CD14-positive monocyte (primary cell): Measurements from ENCODE around the gene FTH1. TPM values are rescaled to one million over a fixed set of nuclear protein-coding genes. Genes with fewer than 3 reads are reported as not detected.
A peak's percentile ranks its signal among the peaks of the same experiment; 100 is the strongest.

Source experiments
- DNase-seq, 3 donors: peaks; one replicate each; pipeline ENCODE4 v3.0.0-alpha.2; 2011 to 2022
- H2AFZ ChIP-seq: 2 replicates; pipeline ENCODE4 v1.6.0; 2012; ENCODE audit warnings: mild to moderate bottlenecking, low read depth, low read length, inconsistent platforms; ENCODE audit not compliant: insufficient read depth, poor library complexity, severe bottlenecking
- H3K27ac ChIP-seq, 2 donors: 1 replicate in 1 of 2; 2 replicates in 1 of 2; pipeline ENCODE4 v1.5.1; 2012 to 2013; ENCODE audit warnings: low read length in 2 of 2, control low read depth in 1 of 2, inconsistent platforms in 1 of 2, low read depth in 1 of 2, mild to moderate bottlenecking in 1 of 2
- H3K27me3 ChIP-seq, 2 donors: one replicate each; pipeline versions ENCODE4 v1.6.0 to v1.6.1; 2011 to 2013; ENCODE audit warnings: low read length in 2 of 2; ENCODE audit not compliant: control insufficient read depth in 2 of 2, insufficient read depth in 2 of 2
- H3K36me3 ChIP-seq, 2 donors: replicated peaks in 1 of 2; 1 replicate in 1 of 2; 2 replicates in 1 of 2; pipeline versions ENCODE4 v1.5.1 to v1.6.1; 2012 to 2013; ENCODE audit warnings: low read length in 2 of 2, control low read depth in 1 of 2, inconsistent platforms in 1 of 2, mild to moderate bottlenecking in 1 of 2; ENCODE audit not compliant: insufficient read depth in 2 of 2, control insufficient read depth in 1 of 2
- H3K4me1 ChIP-seq, 2 donors: 1 replicate in 1 of 2; 2 replicates in 1 of 2; pipeline versions ENCODE4 v1.5.1 to v1.6.1; 2012 to 2013; ENCODE audit warnings: low read length in 2 of 2, control low read depth in 1 of 2, inconsistent platforms in 1 of 2, mild to moderate bottlenecking in 1 of 2, moderate library complexity in 1 of 2; ENCODE audit not compliant: insufficient read depth in 2 of 2, control insufficient read depth in 1 of 2
- H3K4me2 ChIP-seq: replicated peaks from 2 replicates; pipeline ENCODE3; 2012; ENCODE audit warnings: low read length, moderate library complexity, mild to moderate bottlenecking; ENCODE audit not compliant: poor library complexity, severe bottlenecking; ENCODE audit errors: extremely low read depth
- H3K4me3 ChIP-seq, 3 experiments: fragments of 200-600 bp in 1 of 3; sonication (generic) in 1 of 3; replicated peaks in 1 of 3; 1 replicate in 2 of 3; 2 replicates in 1 of 3; pipeline ENCODE4 v1.5.1; 2011 to 2013; ENCODE audit warnings: low read length in 3 of 3, mild to moderate bottlenecking in 3 of 3, control low read depth in 2 of 3, low read depth in 2 of 3, inconsistent platforms in 1 of 3, moderate library complexity in 1 of 3
- H3K79me2 ChIP-seq: 2 replicates; pipeline ENCODE4 v1.6.0; 2012; ENCODE audit warnings: mild to moderate bottlenecking, control low read depth, inconsistent platforms, low read length, moderate library complexity; ENCODE audit not compliant: insufficient read depth
- H3K9ac ChIP-seq: 2 replicates; pipeline ENCODE4 v1.6.0; 2017; ENCODE audit warnings: low read length, mild to moderate bottlenecking; ENCODE audit not compliant: insufficient read depth, poor library complexity, severe bottlenecking
- H3K9me3 ChIP-seq, 2 donors: replicated peaks in 1 of 2; 1 replicate in 1 of 2; 2 replicates in 1 of 2; pipeline versions ENCODE4 v1.5.1 to v1.6.1; 2012 to 2013; ENCODE audit warnings: low read length in 2 of 2, control low read depth in 1 of 2; ENCODE audit not compliant: control insufficient read depth in 1 of 2, insufficient read depth in 1 of 2
- H4K20me1 ChIP-seq: 2 replicates; pipeline ENCODE4 v1.6.0; 2012; ENCODE audit warnings: mild to moderate bottlenecking, low read length, control low read depth, moderate library complexity; ENCODE audit not compliant: insufficient read depth
- H3K27ac Mint-ChIP-seq, 7 donors: one replicate each; pipeline ENCODE4 v1.8.0; 2020; ENCODE audit warnings: mild to moderate bottlenecking in 7 of 7, mixed read lengths in 7 of 7, moderate library complexity in 6 of 7, inconsistent platforms in 2 of 7
- H3K27me3 Mint-ChIP-seq, 3 donors: one replicate each; pipeline ENCODE4 v1.8.0; 2021 to 2022; ENCODE audit warnings: low read depth in 3 of 3, mild to moderate bottlenecking in 3 of 3, mixed read lengths in 3 of 3, moderate library complexity in 3 of 3, inconsistent platforms in 1 of 3
- H3K36me3 Mint-ChIP-seq, 2 donors: one replicate each; pipeline ENCODE4 v1.8.0; 2020; ENCODE audit warnings: mixed read lengths in 2 of 2, inconsistent platforms in 1 of 2, mild to moderate bottlenecking in 1 of 2
- H3K4me1 Mint-ChIP-seq: one replicate; pipeline ENCODE4 v1.8.0; 2020; ENCODE audit warnings: mild to moderate bottlenecking, mixed read lengths
- H3K4me3 Mint-ChIP-seq, 2 donors: one replicate each; pipeline ENCODE4 v1.8.0; 2020; ENCODE audit warnings: mild to moderate bottlenecking in 2 of 2, mixed read lengths in 2 of 2, moderate library complexity in 1 of 2
- H3K9me3 Mint-ChIP-seq, 7 donors: one replicate each; pipeline ENCODE4 v1.8.0; 2020 to 2022; ENCODE audit warnings: mixed read lengths in 7 of 7, mild to moderate bottlenecking in 6 of 7, moderate library complexity in 6 of 7, inconsistent platforms in 2 of 7
- WGBS: methylation state at CpG from one replicate; pipeline ENCODE4 v1.1.5; 2013; ENCODE audit warnings: missing lambda C conversion rate; ENCODE audit not compliant: insufficient coverage; 5-methylcytosine and 5-hydroxymethylcytosine counted together
- intact Hi-C, 2 donors: fragments of 100-400 bp; cut with micrococcal nuclease; formaldehyde crosslinking; loops; one replicate each; pipeline versions ENCODE4 v1.15.0 to v1.15.1; 2023
- polyA plus RNA-seq, 3 donors: library from polyadenylated mRNA; depleted of rRNA in 1 of 3; unstranded in 2 of 3; stranded (reverse) in 1 of 3; fragments of 300-500 nt in 2 of 3; fragments of >200 nt in 1 of 3; fragmentation: Illumina TruSeq in 2 of 3; gene quantifications; 1 replicate in 2 of 3; 2 replicates in 1 of 3; pipeline ENCODE4 v1.2.3, GENCODE V29; 2012 to 2021
- TF ChIP-seq, protein P1 (sequence below): fragments of 200-600 bp; IDR thresholded peaks from one replicate; pipeline ENCODE4 v1.8.0; 2022; ENCODE audit warnings: antibody characterized with exemption, mild to moderate bottlenecking

FTH1 gene
- polyA plus RNA-seq, 3 donors = 8,968 to 15,394 (median 11,239) TPM

- no peak overlapping the region for H2AFZ ChIP-seq
- Mint-ChIP-seq H3K27ac (peak overlapping the region; percentile 97 to 99 (median 99)), H3K27me3 (peaks cover 0 to 43% (median 0%) of the 10 kb centered on the region in 3 donors), H3K36me3 (peaks cover 80 to 94% of the 10 kb centered on the region in 2 donors), H3K4me3 (peak overlapping the region in 1 of 2 donors; percentile 55), H3K9me3 (peaks cover 0 to 16% (median 8%) of the 10 kb centered on the region in 7 donors), H3K4me1 (peaks cover 61% of the 10 kb centered on the region)
- no peak overlapping the region for H3K9ac ChIP-seq
- peaks cover 54% of the 10 kb centered on the region for H4K20me1 ChIP-seq
- intact Hi-C loops = loop anchor here in 1 of 2 donors (2.0 to 5.0 kb wide), 2 partner anchors 63 to 121 kb away; no protein-coding TSS in a partner anchor
- H3K9me3 ChIP-seq = no peaks in the 10 kb centered on the region
- no peak overlapping the region for H3K4me3 ChIP-seq
- 94% methylated on average over 8 of the region's 8 CpGs for WGBS
- peak overlapping the region; percentile 95 to 97 for H3K27ac ChIP-seq
- peaks cover 35% of the 10 kb centered on the region for H3K79me2 ChIP-seq
- peaks cover 30 to 71% of the 10 kb centered on the region in 2 donors for H3K36me3 ChIP-seq
- H3K27me3 ChIP-seq = no peaks in the 10 kb centered on the region
- peaks cover 54 to 70% of the 10 kb centered on the region in 2 donors for H3K4me1 ChIP-seq
- H3K4me2 ChIP-seq = no peak overlapping the region
- peak in 1 of 3 donors; percentile 59 for DNase-seq
- TF ChIP-seq, protein P1, sequence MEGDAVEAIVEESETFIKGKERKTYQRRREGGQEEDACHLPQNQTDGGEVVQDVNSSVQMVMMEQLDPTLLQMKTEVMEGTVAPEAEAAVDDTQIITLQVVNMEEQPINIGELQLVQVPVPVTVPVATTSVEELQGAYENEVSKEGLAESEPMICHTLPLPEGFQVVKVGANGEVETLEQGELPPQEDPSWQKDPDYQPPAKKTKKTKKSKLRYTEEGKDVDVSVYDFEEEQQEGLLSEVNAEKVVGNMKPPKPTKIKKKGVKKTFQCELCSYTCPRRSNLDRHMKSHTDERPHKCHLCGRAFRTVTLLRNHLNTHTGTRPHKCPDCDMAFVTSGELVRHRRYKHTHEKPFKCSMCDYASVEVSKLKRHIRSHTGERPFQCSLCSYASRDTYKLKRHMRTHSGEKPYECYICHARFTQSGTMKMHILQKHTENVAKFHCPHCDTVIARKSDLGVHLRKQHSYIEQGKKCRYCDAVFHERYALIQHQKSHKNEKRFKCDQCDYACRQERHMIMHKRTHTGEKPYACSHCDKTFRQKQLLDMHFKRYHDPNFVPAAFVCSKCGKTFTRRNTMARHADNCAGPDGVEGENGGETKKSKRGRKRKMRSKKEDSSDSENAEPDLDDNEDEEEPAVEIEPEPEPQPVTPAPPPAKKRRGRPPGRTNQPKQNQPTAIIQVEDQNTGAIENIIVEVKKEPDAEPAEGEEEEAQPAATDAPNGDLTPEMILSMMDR = no peak
These were observed 5.7 kb downstream of the FTH1 start for GRCh38 chr11:61961570-61962212.

- H3K27ac ChIP-seq = no peak overlapping the region
- WGBS = 100% methylated on average over 1 of the region's 3 CpGs
- TF ChIP-seq, protein P1 = no peak
- DNase-seq = no peak
- Mint-ChIP-seq H3K36me3 (peaks cover 75 to 93% of the 10 kb centered on the region in 2 donors), H3K27me3 (peaks cover 0 to 35% (median 0%) of the 10 kb centered on the region in 3 donors), H3K4me3 (no peak overlapping the region), H3K27ac (peak overlapping the region in 6 of 7 donors; percentile 15 to 99 (median 68)), H3K4me1 (peaks cover 72% of the 10 kb centered on the region), H3K9me3 (peaks cover 0 to 9% (median 0%) of the 10 kb centered on the region in 7 donors)
- peaks cover 35% of the 10 kb centered on the region for H3K79me2 ChIP-seq
- intact Hi-C loops = loop anchor here in 1 of 2 donors (5.0 kb wide), 1 partner anchor 122 kb away; no protein-coding TSS in a partner anchor
- H3K9me3 ChIP-seq = no peaks in the 10 kb centered on the region
- H3K27me3 ChIP-seq = no peaks in the 10 kb centered on the region
- H4K20me1 ChIP-seq = peaks cover 42% of the 10 kb centered on the region
- H3K4me1 ChIP-seq = peaks cover 66 to 82% of the 10 kb centered on the region in 2 donors
- H2AFZ ChIP-seq = no peak overlapping the region
- no peak overlapping the region for H3K4me2 ChIP-seq
- no peak overlapping the region for H3K4me3 ChIP-seq
- H3K36me3 ChIP-seq = peaks cover 26 to 60% of the 10 kb centered on the region in 2 donors
- no peak overlapping the region for H3K9ac ChIP-seq
These were observed 6.9 kb downstream of the FTH1 start for GRCh38 chr11:61960532-61960931.
